HG03460 (cell line): ENCODE data around the gene HPCAL1.

Source experiments
- ATAC-seq: cut with Tn5 transposase; IDR thresholded peaks from one replicate; pipeline ENCODE4 v1.9.1; 2021; ENCODE audit not compliant: unreplicated experiment

The HPCAL1 gene

DNA sequence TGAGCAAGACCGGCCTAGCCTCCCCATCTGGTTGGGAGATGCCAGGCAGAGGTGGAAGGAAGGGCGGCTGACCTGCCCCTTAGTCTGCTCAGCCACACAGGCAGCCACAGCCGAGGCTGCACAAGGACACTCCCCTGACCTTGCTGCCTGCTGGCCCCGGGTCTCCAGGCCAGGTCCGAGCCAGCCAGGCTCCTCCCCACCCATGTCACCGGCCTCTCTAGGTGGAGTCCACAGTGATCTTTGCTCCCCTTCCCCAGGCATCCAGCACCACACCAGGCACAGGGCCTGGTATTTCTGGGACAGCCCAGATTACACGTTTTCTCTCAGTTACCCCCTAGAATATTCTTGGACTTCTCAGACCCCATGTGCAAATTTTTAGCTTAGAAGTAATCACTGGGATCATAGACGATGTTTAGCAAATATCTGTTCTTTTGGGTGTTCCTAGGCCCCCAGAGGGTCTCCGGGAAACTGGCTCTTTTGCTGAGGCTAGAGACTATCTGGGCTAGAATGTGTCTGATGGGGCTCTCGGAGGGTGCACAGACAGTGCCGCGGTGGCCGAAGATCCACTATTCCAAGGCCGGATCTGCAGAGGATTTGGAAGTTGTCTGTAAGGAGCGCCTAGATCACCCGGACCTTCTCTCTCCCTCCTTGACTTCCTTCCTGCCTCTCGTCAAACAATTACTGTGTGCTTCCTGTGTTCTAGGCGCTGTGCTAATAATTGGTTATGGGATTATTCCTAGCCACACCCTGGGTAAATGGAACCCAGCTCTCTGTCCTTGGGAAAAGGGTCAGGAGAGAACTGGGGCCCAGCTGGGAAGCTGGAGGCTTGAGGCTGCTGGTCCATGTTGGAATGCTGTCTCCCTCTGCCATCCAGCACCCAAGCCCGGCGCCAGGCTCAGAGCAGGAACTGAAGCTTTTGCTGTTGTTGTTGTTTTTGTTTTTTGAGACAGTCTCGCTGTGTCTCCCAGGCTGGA lies 98.6 kb downstream of the HPCAL1 start:
- no peak for ATAC-seq

- ATAC-seq = no peak
Observed at GRCh38 chr2:10402062-10402585, 99.4 kb downstream of the HPCAL1 start.

- no peak for ATAC-seq
Observed at GRCh38 chr2:10402653-10403215, 100.0 kb downstream of the HPCAL1 start.

- ATAC-seq = no peak
Observed at GRCh38 chr2:10404324-10405143, 101.8 kb downstream of the HPCAL1 start.

DNA sequence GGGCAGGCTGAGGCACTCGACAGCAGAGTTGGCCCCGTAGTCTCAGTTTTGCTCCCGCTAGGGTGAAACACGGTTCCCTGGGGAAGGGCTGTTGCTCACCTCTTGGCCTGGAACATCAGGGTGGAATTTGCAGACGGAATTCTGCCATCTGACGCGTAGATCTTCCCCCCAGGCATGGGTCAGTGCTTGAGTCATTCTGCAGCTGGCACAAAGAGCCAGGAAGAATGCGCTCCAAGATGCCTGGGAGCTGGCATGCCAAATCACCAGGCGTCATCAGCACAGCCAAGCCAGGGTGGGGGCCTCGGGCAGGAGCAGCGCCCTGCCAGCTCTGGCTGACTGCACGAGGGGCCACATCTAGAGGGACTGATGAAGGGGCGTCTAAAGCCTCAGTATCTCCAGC lies 102.7 kb downstream of the HPCAL1 start:
- no peak for ATAC-seq

DNA sequence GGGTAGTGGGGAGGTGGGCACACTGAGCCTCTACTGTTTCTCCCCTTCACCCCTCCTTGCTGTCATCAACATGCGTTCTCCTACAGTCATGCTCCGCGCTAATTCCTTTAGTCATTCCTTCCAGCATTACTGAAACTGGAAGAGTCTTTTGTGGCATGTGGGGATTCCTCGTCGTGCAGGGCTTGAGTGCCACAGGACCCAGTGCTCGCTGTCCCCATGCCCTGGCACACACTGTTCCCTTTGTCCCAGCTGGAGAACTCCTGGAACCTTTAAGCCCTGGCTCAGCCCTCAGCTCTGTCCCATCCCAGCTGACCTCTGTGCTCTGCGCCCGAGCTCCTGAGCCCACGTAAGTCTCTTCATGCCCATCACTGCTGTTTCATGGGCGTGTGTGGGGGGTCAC lies 103.3 kb downstream of the HPCAL1 start:
- ATAC-seq = no peak

GRCh38 chr2:10406491-10407188 lies 103.9 kb downstream of the HPCAL1 start:
- no peak for ATAC-seq

GRCh38 chr2:10407432-10407831 lies 104.7 kb downstream of the HPCAL1 start:
- ATAC-seq = no peak

- peak; percentile 42 for ATAC-seq
Observed at GRCh38 chr2:10407841-10408648, 105.3 kb downstream of the HPCAL1 start.

- peak; percentile 45 for ATAC-seq
Observed at GRCh38 chr2:10408649-10409579, 106.2 kb downstream of the HPCAL1 start.

DNA sequence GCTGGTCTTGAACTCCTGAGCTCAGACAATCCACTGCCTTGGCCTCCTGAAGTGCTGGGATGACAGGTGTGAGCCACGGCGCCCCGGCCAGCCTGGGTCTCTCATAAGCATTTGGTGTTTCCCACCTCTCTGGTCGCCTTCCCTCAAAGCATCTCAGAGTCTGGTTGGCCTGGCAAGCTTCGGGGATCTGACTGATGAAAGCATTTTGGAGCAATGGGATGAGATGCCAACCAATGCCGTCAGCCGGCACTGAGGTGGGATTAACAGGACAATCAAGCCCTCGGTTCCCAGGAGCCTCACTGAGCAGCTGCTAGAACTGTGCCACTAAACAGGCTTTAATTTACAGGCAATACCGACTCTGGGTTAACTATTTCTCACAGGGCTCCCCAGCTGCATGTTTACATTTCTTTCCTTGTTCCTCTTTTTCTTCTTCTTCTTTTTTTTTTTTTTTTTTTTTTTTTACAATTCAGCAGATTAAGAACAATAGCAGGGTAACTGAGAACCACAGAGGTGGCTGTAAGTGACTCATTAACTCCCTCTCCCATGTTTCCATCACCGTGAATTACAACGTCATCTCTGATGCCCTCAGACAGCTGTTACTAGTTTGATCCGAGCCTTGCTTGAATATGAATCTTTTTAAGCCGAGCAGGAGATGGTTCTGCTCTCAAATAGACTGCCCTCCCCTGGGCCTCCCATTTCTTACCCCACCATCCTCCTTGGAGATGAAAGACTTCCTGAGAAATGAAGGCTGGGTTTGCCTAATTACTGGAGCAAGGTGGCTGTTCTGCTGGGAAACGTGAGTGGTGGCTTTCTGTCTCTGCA lies 107.5 kb downstream of the HPCAL1 start:
- ATAC-seq = peak; percentile 63

- ATAC-seq = no peak
Observed at GRCh38 chr2:10410823-10411437, 108.2 kb downstream of the HPCAL1 start.

GRCh38 chr2:10411557-10411956 lies 108.9 kb downstream of the HPCAL1 start:
- no peak for ATAC-seq

DNA sequence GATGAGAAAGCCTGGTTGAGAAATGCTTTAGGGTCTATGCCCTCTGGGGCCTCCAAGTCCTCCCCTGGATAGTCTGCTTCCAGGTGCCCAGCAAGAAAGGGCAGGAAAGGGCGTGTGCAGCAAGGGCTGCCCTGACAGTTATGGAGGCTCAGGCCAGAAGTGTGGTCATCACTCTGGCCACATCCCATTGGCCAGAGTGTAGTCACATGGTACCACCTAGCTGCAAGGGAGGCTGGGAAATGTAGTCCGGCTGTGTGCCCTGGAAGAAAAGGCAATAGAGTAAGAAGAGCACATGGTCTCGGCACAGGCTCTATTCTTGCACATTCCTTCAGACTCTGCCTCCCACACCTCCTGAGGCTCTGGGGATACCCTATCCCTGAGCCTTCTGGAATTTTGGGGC lies 109.7 kb downstream of the HPCAL1 start:
- no peak for ATAC-seq

GRCh38 chr2:10413503-10413902 lies 110.8 kb downstream of the HPCAL1 start:
- no peak for ATAC-seq

DNA sequence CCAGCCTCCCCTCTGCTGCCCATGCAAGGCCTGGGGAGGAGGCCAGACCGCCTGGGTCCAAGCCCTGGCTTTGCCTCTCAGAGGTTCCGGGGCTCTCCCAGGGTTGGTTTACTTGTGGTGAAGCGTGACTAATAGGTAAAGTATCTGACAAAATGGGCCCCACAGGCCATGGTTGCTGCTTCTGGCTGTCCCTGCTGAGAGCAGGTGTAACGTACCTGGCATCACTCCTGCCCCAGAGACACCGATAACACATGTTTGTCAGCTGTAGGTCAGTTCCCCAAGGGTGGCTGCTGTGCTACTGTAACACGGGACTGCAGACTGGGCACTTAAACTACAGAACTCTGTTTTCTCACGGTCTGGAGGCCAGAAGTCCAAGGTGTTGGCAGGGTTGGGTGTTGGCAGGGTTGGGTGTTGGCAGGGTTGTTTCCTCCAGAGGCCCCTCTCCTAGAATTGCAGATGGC lies 111.3 kb downstream of the HPCAL1 start:
- no peak for ATAC-seq

- ATAC-seq = no peak
Observed at GRCh38 chr2:10414591-10414990, 111.9 kb downstream of the HPCAL1 start.
